ENCODE data around the gene TOR4A. TPM values are rescaled to one million over a fixed set of nuclear protein-coding genes. Genes with fewer than 3 reads are reported as not detected.

Gene TOR4A
- total and polyA plus RNA-seq, 5 donors from 2014 or later: 2.6 to 6.1 (median 4.1) TPM

GRCh38 chr9:137275588-137276472 lies 1.7 kb upstream of the TOR4A start:
- Histone ChIP-seq H3K27ac (ENCODE audit: insufficient read depth, low read length, poor library complexity, severe bottlenecking) (no peak overlapping the region), H3K36me3 (ENCODE audit: control insufficient read depth, insufficient read depth, low read length) (peaks cover 3% of the 10 kb centered on the region), H3K9me3 (ENCODE audit: control insufficient read depth in 2 of 2, low read length in 2 of 2) (no peaks in the 10 kb centered on the region), H3K27me3 (ENCODE audit: control insufficient read depth, insufficient read depth, low read length) (no peaks in the 10 kb centered on the region), H3K4me3 (ENCODE audit: low read depth, low read length) (no peak overlapping the region), H3K4me1 (ENCODE audit: control insufficient read depth, insufficient read depth, low read length, poor library complexity, severe bottlenecking) (peaks cover 34% of the 10 kb centered on the region)
- peak overlapping the region in 3 of 4 donors; percentile 15 to 50 (median 48) for H3K4me3 Mint-ChIP-seq
- peaks cover 0 to 27% (median 5%) of the 10 kb centered on the region in 4 donors for H3K4me1 Mint-ChIP-seq
- ATAC-seq (ENCODE audit: low read depth in 2 of 2) (no peak), DNase-seq (no peak)
- H3K27me3 Mint-ChIP-seq: no peaks in the 10 kb centered on the region
- no peaks in the 10 kb centered on the region for H3K36me3 Mint-ChIP-seq
- peak overlapping the region in 2 of 3 donors; percentile 83 for H3K27ac Mint-ChIP-seq
- no peaks in the 10 kb centered on the region for H3K9me3 Mint-ChIP-seq

GRCh38 chr9:137276473-137277328 lies 825 bp upstream of the TOR4A start:
- H3K9me3 Mint-ChIP-seq: no peaks in the 10 kb centered on the region
- H3K27ac Mint-ChIP-seq: peak overlapping the region; percentile 36 to 66 (median 62)
- Histone ChIP-seq H3K9me3 (ENCODE audit: control insufficient read depth in 2 of 2, low read length in 2 of 2) (no peaks in the 10 kb centered on the region), H3K4me1 (ENCODE audit: control insufficient read depth, insufficient read depth, low read length, poor library complexity, severe bottlenecking) (peaks cover 30% of the 10 kb centered on the region), H3K4me3 (ENCODE audit: low read depth, low read length) (no peak overlapping the region), H3K27ac (ENCODE audit: insufficient read depth, low read length, poor library complexity, severe bottlenecking) (peak overlapping the region; percentile 60), H3K27me3 (ENCODE audit: control insufficient read depth, insufficient read depth, low read length) (no peaks in the 10 kb centered on the region), H3K36me3 (ENCODE audit: control insufficient read depth, insufficient read depth, low read length) (peaks cover 3% of the 10 kb centered on the region)
- ATAC-seq (ENCODE audit: low read depth in 2 of 2) (no peak), DNase-seq (no peak)
- H3K36me3 Mint-ChIP-seq: no peaks in the 10 kb centered on the region
- peak overlapping the region; percentile 58 to 87 (median 84) for H3K4me3 Mint-ChIP-seq
- H3K27me3 Mint-ChIP-seq: no peaks in the 10 kb centered on the region
- peaks cover 0 to 23% (median 3%) of the 10 kb centered on the region in 4 donors for H3K4me1 Mint-ChIP-seq

GRCh38 chr9:137278061-137278701 lies 655 bp downstream of the TOR4A start:
- H3K36me3 Mint-ChIP-seq: no peaks in the 10 kb centered on the region
- Histone ChIP-seq H3K9me3 (ENCODE audit: control insufficient read depth in 2 of 2, low read length in 2 of 2) (no peaks in the 10 kb centered on the region), H3K27me3 (ENCODE audit: control insufficient read depth, insufficient read depth, low read length) (no peaks in the 10 kb centered on the region), H3K36me3 (ENCODE audit: control insufficient read depth, insufficient read depth, low read length) (peaks cover 3% of the 10 kb centered on the region), H3K4me1 (ENCODE audit: control insufficient read depth, insufficient read depth, low read length, poor library complexity, severe bottlenecking) (peaks cover 29% of the 10 kb centered on the region), H3K4me3 (ENCODE audit: low read depth, low read length) (no peak overlapping the region), H3K27ac (ENCODE audit: insufficient read depth, low read length, poor library complexity, severe bottlenecking) (peak overlapping the region; percentile 60)
- peaks cover 0 to 25% (median 3%) of the 10 kb centered on the region in 4 donors for H3K4me1 Mint-ChIP-seq
- peak overlapping the region; percentile 82 to 93 (median 86) for H3K4me3 Mint-ChIP-seq
- H3K27me3 Mint-ChIP-seq: no peaks in the 10 kb centered on the region
- no peaks in the 10 kb centered on the region for H3K9me3 Mint-ChIP-seq
- peak overlapping the region in 2 of 3 donors; percentile 41 to 96 for H3K27ac Mint-ChIP-seq
- ATAC-seq (ENCODE audit: low read depth in 2 of 2) (no peak), DNase-seq (peak in 1 of 3 donors; percentile 43)

- no peaks in the 10 kb centered on the region for H3K9me3 Mint-ChIP-seq
- H3K27me3 Mint-ChIP-seq: no peaks in the 10 kb centered on the region
- H3K4me1 Mint-ChIP-seq: peaks cover 0 to 25% (median 3%) of the 10 kb centered on the region in 4 donors
- no peaks in the 10 kb centered on the region for H3K36me3 Mint-ChIP-seq
- H3K4me3 Mint-ChIP-seq: peak overlapping the region in 2 of 4 donors; percentile 5 to 28
- ATAC-seq (ENCODE audit: low read depth in 2 of 2): no peak
- H3K27ac Mint-ChIP-seq: no peak overlapping the region
- no peak overlapping the region for H3K4me3 ChIP-seq (ENCODE audit: low read depth, low read length)
- H3K9me3 ChIP-seq (ENCODE audit: control insufficient read depth in 2 of 2, low read length in 2 of 2): no peaks in the 10 kb centered on the region
- peaks cover 3% of the 10 kb centered on the region for H3K36me3 ChIP-seq (ENCODE audit: control insufficient read depth, insufficient read depth, low read length)
- no peak for DNase-seq
- H3K27ac ChIP-seq (ENCODE audit: insufficient read depth, low read length, poor library complexity, severe bottlenecking): no peak overlapping the region
- peaks cover 29% of the 10 kb centered on the region for H3K4me1 ChIP-seq (ENCODE audit: control insufficient read depth, insufficient read depth, low read length, poor library complexity, severe bottlenecking)
- no peaks in the 10 kb centered on the region for H3K27me3 ChIP-seq (ENCODE audit: control insufficient read depth, insufficient read depth, low read length)
Measured at GRCh38 chr9:137278721-137279711, 1.5 kb downstream of the TOR4A start.

GRCh38 chr9:137279741-137280473 lies 2.4 kb downstream of the TOR4A start:
- Mint-ChIP-seq H3K4me3 (peak overlapping the region in 3 of 4 donors; percentile 29 to 56 (median 47)), H3K27ac (no peak overlapping the region), H3K4me1 (peaks cover 0 to 25% (median 3%) of the 10 kb centered on the region in 4 donors), H3K36me3 (no peaks in the 10 kb centered on the region), H3K27me3 (no peaks in the 10 kb centered on the region), H3K9me3 (no peaks in the 10 kb centered on the region)
- Histone ChIP-seq H3K27me3 (ENCODE audit: control insufficient read depth, insufficient read depth, low read length) (no peaks in the 10 kb centered on the region), H3K4me3 (ENCODE audit: low read depth, low read length) (no peak overlapping the region), H3K4me1 (ENCODE audit: control insufficient read depth, insufficient read depth, low read length, poor library complexity, severe bottlenecking) (peaks cover 29% of the 10 kb centered on the region), H3K27ac (ENCODE audit: insufficient read depth, low read length, poor library complexity, severe bottlenecking) (no peak overlapping the region), H3K9me3 (ENCODE audit: control insufficient read depth in 2 of 2, low read length in 2 of 2) (no peaks in the 10 kb centered on the region), H3K36me3 (ENCODE audit: control insufficient read depth, insufficient read depth, low read length) (peaks cover 3% of the 10 kb centered on the region)
- DNase-seq (no peak), ATAC-seq (ENCODE audit: low read depth in 2 of 2) (no peak)

- Mint-ChIP-seq H3K36me3 (no peaks in the 10 kb centered on the region), H3K9me3 (no peaks in the 10 kb centered on the region), H3K27ac (no peak overlapping the region), H3K4me1 (peaks cover 0 to 19% (median 3%) of the 10 kb centered on the region in 4 donors), H3K27me3 (peaks cover 3% of the 10 kb centered on the region), H3K4me3 (no peak overlapping the region)
- no peaks in the 10 kb centered on the region for H3K9me3 ChIP-seq (ENCODE audit: control insufficient read depth in 2 of 2, low read length in 2 of 2)
- ATAC-seq (ENCODE audit: low read depth in 2 of 2): peak; percentile 16 to 19
- no peaks in the 10 kb centered on the region for H3K27me3 ChIP-seq (ENCODE audit: control insufficient read depth, insufficient read depth, low read length)
- H3K36me3 ChIP-seq (ENCODE audit: control insufficient read depth, insufficient read depth, low read length): peaks cover 3% of the 10 kb centered on the region
- DNase-seq: peak in 1 of 3 donors; percentile 28
- H3K4me1 ChIP-seq (ENCODE audit: control insufficient read depth, insufficient read depth, low read length, poor library complexity, severe bottlenecking): peaks cover 29% of the 10 kb centered on the region
- H3K4me3 ChIP-seq (ENCODE audit: low read depth, low read length): no peak overlapping the region
- no peak overlapping the region for H3K27ac ChIP-seq (ENCODE audit: insufficient read depth, low read length, poor library complexity, severe bottlenecking)
Measured at GRCh38 chr9:137280474-137281344, 3.2 kb downstream of the TOR4A start.
